HG02678 (cell line): ENCODE results near the gene CCL4.
A peak's percentile ranks its signal among the peaks of the same experiment; 100 is the strongest.
"Not testable (repeated sequence)": the region's sequence is repeated elsewhere in the genome, so short reads cannot be mapped to it uniquely, and the experiment has no call there.

Experiments used
- ATAC-seq: cut with Tn5 transposase; IDR thresholded peaks from one replicate; pipeline ENCODE4 v1.9.1; 2021; ENCODE audit warnings: mild to moderate bottlenecking, moderate library complexity; ENCODE audit not compliant: unreplicated experiment

CCL4 gene

DNA sequence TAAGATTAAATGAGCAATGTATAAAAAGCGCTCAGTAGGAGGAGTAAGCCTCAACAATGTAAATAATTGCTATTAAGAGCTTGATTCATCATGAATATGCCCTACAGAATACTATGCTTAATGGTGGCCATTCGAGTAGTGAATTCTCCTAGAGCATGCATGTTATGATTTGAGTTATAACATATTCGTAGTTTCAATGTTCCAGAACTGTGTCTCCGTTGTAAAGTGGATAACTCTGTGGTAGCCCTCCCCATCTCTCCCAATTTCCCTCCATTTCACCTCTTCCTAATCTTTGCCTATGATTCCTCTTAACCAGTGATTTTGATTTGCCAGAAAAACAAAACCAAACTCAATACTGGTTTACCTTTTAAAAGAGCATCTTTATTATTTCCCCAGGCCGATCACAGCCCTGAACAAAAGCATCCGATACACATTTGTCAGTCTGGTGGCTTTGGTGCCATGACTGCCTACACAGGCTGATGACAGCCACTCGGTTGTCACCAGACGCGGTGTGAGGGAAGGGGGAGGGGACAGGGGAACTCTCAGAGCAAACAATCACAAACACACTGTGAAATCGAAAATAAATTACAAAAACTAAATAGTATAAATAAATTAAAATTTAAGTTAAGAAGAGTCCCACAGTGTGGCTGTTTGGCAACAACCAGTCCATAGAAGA is 15.6 kb upstream of the CCL4 start:
- ATAC-seq: not testable (repeated sequence)

DNA sequence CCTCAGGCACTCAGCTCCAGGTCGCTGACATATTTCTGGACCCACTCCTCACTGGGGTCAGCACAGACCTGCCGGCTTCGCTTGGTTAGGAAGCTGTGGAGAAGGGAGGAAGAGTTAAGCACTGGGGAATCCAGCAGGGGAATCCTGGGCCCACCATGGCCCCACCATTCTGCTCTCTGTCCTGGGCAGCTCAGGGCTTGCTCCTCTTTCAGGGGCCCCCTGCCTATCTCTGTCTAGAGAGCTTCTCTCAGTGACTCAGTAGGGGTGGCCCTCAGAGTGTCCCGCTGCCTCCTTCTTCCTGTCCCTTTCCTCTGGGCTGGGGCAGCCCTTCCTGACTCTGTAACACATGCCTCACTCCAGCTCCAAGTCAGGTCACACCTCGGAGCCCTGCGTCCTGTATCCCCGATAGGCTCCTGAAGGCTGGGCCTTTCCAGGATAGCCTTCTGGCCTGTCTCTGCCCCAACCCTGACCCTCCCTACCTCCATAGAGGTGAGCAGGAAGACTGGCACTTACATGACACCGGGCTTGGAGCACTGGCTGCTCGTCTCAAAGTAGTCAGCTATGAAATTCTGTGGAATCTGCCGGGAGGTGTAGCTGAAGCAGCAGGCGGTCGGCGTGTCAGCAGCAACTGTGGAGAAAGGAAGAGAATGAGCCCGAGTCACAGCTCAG is 14.8 kb upstream of the CCL4 start:
- no peak for ATAC-seq

- no peak for ATAC-seq
These were observed 14.2 kb upstream of the CCL4 start for GRCh38 chr17:36089339-36089865.

GRCh38 chr17:36089888-36090836 is 13.5 kb upstream of the CCL4 start, which contains the start of gene CCL3:
TSS of gene CCL3 (minus strand) at chr17:36090143. CDS start at chr17:36090058, 85 bp downstream.
- ATAC-seq: peak; percentile 77

GRCh38 chr17:36092230-36092629 is 11.4 kb upstream of the CCL4 start:
- ATAC-seq: no peak

DNA sequence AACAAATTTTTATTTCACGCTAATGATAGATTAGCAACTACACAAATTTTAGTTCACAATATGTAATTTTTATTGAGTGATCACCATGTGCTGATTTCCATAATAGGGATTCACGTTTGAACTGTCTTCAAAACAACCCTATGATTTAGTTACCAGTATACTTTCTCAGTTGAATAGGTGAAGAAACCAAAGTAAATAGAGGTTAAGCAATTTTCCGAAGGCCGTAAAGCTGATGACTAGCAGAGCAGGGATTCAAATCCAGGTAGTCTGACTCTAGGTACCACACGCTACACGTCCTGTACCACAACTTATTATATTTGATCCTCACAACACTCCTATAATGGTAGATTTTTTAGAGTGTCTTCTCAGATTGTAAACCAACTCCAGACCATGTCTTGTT is 10.9 kb upstream of the CCL4 start:
- ATAC-seq: not testable (repeated sequence)

- no peak for ATAC-seq
These were observed 9.4 kb upstream of the CCL4 start for GRCh38 chr17:36094232-36094631.

GRCh38 chr17:36094746-36095145 is 8.9 kb upstream of the CCL4 start:
- ATAC-seq: no peak

DNA sequence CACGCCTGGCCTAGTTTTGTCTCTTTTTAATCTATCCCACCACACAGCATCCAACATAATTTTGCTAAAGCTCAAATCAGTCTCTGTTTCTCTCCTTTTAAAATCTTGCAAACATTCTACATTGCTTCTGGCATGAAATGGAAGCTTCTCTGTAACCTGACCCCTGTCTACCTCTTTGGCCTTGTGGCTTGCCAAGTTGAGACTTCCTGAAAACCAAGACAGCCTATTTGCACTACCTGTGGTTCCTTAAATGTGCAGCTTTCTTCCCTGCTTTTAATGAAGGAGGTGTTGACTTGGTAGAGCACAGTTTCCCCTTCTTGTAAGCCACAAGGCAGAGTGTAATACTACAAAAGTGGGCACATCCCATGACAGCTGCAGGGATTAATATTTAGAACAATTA is 7.6 kb upstream of the CCL4 start:
- no peak for ATAC-seq

DNA sequence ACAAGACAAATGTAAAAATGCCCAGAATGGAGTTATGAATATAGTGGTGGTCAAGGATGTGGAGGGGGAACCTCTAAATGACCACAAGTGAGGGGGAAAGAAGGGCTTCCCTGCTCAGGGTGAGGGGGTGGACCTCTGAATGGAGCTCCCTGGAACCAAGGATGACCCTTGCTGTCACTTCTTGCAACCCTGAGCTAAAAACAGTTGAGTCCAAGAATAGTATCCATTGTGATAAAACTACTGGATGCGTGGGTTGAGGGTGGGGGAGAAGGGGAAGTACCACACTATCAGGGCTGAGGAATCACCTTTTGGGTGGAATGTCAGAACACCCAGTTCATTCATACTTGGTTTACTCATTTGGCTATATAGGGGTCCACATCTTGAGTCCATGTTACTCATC is 4.6 kb upstream of the CCL4 start:
- not testable (repeated sequence) for ATAC-seq

DNA sequence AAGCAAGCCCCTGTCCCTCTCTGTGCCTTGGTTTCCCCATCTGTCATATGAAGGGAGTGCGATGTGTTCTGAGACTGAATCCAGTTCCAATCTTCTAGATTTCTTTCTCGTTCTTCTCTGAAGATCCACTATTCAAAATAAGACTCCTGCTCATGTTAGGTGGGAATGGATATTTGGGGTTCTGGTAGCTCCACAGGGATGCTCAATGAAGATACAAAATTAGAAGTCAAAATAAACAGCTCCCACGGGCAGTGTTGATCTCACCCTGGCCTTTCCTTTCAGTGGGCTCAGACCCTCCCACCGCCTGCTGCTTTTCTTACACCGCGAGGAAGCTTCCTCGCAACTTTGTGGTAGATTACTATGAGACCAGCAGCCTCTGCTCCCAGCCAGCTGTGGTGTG is 619 bp downstream of the CCL4 start:
- ATAC-seq: not testable (repeated sequence)

GRCh38 chr17:36104701-36105181 is 1.1 kb downstream of the CCL4 start:
- no peak for ATAC-seq

DNA sequence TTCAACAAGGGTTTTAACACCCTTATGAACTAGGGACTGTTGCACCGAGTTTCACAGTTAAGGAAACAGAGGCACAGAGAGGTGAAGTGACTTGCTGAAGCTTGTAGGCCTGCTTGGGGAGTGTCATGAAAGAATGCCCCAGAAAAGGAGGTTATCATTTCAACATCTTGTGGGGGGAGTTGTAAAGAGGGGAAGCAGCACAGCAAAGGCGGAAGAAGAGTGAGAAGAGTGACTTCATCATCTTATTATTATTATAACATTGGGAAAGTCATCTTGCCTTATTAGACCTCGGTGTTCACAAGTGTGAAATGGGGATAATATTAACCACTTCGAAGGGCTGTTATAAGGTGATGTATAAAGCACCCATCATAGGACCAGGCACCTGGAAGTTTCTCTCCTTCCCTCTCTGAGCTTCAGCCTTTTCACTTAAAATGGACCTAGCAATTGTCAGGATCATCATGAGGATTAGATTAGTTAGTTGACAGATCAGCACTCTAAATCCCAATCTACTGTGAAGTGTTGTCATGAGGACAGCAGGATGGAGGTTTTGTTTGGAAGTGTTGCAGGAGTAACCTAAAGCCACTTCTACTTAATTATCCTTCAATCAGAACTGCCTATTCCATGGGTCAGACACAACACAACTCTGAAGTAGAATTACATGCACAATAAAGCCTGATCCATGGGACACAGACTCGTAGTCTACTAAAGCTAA is 2.3 kb downstream of the CCL4 start:
- no peak for ATAC-seq

DNA sequence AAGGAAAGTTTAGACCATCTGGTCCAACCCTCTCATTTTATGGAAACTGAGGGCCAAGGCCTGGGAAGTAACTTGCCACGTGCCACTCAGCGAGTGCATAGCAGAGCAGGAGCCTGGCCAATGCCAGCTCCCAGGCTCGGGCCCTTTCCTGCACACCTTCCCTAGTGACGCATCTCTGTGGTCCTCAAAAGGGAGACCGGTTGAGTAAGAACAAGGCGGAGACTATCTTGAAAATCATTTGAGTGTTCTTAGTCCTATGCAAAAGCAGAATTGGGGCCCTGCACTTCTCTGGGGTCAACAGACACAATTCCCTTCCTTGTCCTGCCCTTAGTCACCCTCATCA is 2.8 kb downstream of the CCL4 start:
- no peak for ATAC-seq

GRCh38 chr17:36107660-36108059 is 4.0 kb downstream of the CCL4 start:
- no peak for ATAC-seq

DNA sequence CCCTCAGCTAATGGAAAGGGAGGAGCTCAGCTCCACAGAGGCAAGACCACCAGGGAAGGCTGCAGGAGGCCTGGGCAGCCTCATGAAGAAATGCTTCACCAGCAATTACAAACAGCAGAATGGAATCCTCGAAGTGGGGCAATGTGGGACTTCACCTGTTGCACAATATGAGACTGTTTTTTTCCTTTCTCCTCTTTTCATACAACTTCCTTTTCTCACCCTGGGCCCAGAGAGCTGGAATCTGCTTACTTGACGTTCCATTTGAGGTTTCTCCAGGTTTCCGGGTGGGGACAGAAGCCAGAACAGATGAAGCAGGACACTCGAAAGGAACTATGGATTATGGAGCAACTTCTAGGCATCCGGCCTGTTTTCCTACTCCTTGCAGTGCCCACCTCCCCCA is 4.6 kb downstream of the CCL4 start:
- not testable (repeated sequence) for ATAC-seq

- ATAC-seq: no peak
These were observed 7.5 kb downstream of the CCL4 start for GRCh38 chr17:36111068-36111490.

DNA sequence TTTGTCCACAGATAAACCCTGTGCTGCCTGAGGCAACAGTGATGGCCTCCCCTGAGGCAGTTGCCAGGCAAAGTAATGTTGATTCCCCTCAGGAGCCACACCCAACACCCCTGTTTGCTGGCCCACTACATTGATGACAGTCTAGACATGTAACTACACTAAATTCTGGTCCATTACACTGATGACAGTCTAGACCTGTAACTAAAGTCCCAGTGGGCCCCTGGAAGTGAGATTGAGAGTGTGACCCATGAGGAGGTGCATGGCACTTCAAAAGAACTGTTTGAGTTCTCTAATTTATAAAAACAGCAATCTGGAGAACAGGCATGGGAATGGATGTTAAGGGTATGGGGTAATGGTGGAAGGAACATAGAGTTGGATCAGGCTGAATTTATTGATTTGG is 8.9 kb downstream of the CCL4 start:
- ATAC-seq: no peak

DNA sequence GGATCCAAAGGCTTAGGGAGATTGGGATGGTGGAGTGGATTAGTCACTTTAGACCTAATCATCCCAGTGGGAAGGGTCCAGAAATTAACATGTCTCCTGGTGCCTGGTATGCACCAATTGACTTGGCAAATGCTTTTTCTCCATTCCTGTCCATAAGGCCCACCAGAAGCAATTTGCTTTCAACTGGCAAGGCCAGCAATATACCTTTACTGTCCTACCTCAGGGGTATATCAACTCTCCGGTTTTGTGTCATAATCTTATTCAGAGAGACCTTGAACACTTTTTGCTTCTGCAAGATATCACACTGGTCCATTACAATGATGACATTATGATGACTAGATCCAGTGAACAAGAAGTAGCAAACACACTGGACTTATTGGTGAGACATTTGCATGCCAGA is 9.5 kb downstream of the CCL4 start:
- not testable (repeated sequence) for ATAC-seq

DNA sequence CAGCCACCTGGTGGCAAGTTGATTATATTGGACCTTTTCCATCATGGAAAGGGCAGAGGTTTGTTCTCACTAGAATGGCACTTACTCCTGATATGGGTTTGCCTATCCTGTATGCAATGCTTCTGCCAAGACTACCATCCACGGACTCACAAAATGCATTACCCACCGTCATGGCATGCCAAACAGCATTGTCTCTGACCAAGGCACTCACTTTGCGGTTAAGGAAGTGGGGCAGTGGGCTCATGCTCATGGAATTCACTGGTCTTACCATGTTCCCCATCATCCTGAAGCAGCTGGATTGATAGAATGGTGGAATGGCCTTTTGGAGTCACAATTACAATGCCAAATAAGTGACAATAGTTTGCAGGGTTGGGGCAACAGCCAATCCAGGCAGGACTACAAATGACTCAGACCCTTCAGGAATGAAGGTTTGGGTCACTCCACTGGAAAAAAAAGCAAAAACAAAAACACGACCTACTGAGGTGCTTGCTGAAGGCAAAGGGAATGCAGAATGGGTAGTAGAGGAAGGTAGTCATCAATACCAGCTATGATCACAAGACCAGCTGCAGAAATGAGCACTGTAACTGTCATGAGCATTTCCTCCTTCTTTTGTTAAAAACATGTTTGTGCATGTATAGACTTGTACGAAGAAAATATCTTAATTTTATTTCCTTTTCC is 11.5 kb downstream of the CCL4 start:
- ATAC-seq: not testable (repeated sequence)
